ENCODE data around the gene SIRT1. TPM values are rescaled to one million over a fixed set of nuclear protein-coding genes. Genes with fewer than 3 reads are reported as not detected.
"Not testable (repeated sequence)": the region's sequence is repeated elsewhere in the genome, so short reads cannot be mapped to it uniquely, and the experiment has no call there.

SIRT1 gene
- total RNA-seq, 1 donor from 2014 or later = 7.8 TPM

DNA sequence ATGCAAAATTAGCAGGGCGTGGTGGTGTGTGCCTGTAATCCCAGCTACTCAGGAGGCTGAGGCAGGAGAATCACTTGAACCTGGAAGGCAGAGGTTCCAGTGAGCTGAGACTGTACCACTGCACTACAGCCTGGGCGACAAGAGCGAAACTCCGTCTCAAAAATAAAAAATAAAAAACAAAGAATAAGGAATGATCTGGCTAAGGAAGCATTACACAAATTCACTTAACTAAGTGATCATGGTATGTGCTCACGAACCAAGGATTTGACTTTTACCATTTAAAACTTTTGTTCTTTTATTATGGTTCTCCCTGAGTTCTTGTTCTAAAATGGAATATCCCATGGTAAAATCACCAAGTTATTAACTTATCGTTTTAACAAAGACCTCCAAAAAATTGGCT lies 71.2 kb downstream of the SIRT1 start:
- DNase-seq (ENCODE audit: low read depth in 2 of 2) = no peak

GRCh38 chr10:67959839-67960476 lies 75.5 kb downstream of the SIRT1 start:
- no peak for DNase-seq (ENCODE audit: low read depth in 2 of 2)

- DNase-seq (ENCODE audit: low read depth in 2 of 2) = no peak
These were observed 81.0 kb downstream of the SIRT1 start for GRCh38 chr10:67965456-67965855.

DNA sequence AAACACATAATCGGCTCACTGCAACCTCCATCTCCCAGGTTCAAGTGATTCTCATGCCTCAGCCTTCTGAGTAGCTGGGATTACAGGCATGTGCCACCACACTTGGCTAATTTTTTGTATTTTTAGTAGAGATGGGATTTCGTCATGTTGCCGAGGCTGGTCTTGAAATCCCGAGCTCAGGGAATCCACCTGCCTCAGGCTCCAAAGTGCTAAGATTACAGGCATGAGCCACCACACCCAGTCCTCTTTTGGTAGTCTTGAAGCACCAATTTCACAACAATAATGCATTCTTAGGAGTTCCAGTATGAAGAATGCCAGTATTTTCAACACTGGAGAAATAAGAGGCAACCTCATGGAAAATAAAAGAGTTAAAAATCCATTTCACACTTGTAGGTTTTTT lies 81.6 kb downstream of the SIRT1 start:
- not testable (repeated sequence) for DNase-seq (ENCODE audit: low read depth in 2 of 2)

Other genes with a start within 250 kb of the SIRT1 start
- 0.13 TPM in 1 of 2 replicates, not detected in the other for gene CTNNA3, start 188.5 kb upstream of the SIRT1 start, total RNA-seq
- 3.7 and 3.9 TPM in 2 replicates for gene DNAJC12, start 46.5 kb upstream of the SIRT1 start, total RNA-seq
- 33.2 and 34.0 TPM in 2 replicates for gene HERC4, start 190.6 kb downstream of the SIRT1 start, total RNA-seq
- gene MYPN, start 224.8 kb downstream of the SIRT1 start, total RNA-seq = under 0.01 TPM in 1 of 2 replicates, not detected in the other